HepG2 (cell line): ENCODE data around the gene CNTFR. TPM values are rescaled to one million over a fixed set of nuclear protein-coding genes. Genes with fewer than 3 reads are reported as not detected.

Experiments
- ATAD3A ChIP-seq: sonication (generic); formaldehyde crosslinking; IDR thresholded peaks from 2 replicates; pipeline ENCODE4 v1.4.0; 2020; ENCODE audit warnings: missing genetic modification reagents
- CCAR2 ChIP-seq: fragments of 200-400 bp; formaldehyde crosslinking; optimal IDR thresholded peaks from 2 replicates; pipeline ENCODE3; 2018; ENCODE audit warnings: low read depth, mild to moderate bottlenecking, low read length, moderate library complexity
- GABPB1 ChIP-seq: IDR thresholded peaks from 2 replicates; pipeline ENCODE4 v1.6.1; 2016; ENCODE audit warnings: mild to moderate bottlenecking, missing genetic modification reagents, moderate library complexity, missing compliant biosample characterization
- KLF15 ChIP-seq: sonication (generic); formaldehyde crosslinking; IDR thresholded peaks from 2 replicates; pipeline ENCODE4 v1.8.1; 2023; ENCODE audit warnings: borderline replicate concordance, mild to moderate bottlenecking, inconsistent platforms, missing genetic modification reagents, mixed read lengths
- RAD51 ChIP-seq: fragments of 450-650 bp; IDR thresholded peaks from 2 replicates; pipeline ENCODE4 v1.6.1; 2016; ENCODE audit warnings: borderline replicate concordance
- SOX13 ChIP-seq, 3 experiments: fragments of 450-650 bp in 1 of 3; sonication (generic) in 1 of 3; formaldehyde crosslinking in 1 of 3; IDR thresholded peaks in 2 of 3; conservative IDR thresholded peaks in 1 of 3; 2 replicates each; pipeline versions ENCODE4 v1.5.0 to v1.6.1; 2016 to 2020; ENCODE audit warnings: antibody characterized with exemption in 1 of 3, mild to moderate bottlenecking in 1 of 3, missing compliant biosample characterization in 1 of 3, missing genetic modification reagents in 1 of 3, moderate library complexity in 1 of 3
- ZNF20 ChIP-seq: sonication (generic); formaldehyde crosslinking; IDR thresholded peaks from 2 replicates; pipeline ENCODE4 v1.4.0; 2020; ENCODE audit warnings: mild to moderate bottlenecking, moderate library complexity, missing genetic modification reagents
- polyA plus RNA-seq, 8 experiments: library from polyadenylated mRNA; depleted of rRNA in 3 of 8; stranded (reverse) in 7 of 8; unstranded in 1 of 8; fragments of >200 nt; fragmentation: Illumina TruSeq in 4 of 8; extraction: Trizol in 4 of 8; gene quantifications; 2 replicates each; pipeline versions ENCODE4 v1.2.1 to v1.2.3, GENCODE V29; 2011 to 2016; ENCODE audit warnings: low read depth in 4 of 8, missing spikeins in 1 of 8, mixed read lengths in 1 of 8; ENCODE audit not compliant: insufficient read depth in 1 of 8
- total RNA-seq, 5 experiments: library from RNA; depleted of rRNA; stranded (reverse); fragments of >200 nt; fragmentation: Illumina TruSeq; extraction: Trizol; gene quantifications; 2 replicates each; pipeline ENCODE4 v1.2.3, GENCODE V29; 2016; ENCODE audit warnings: low read depth in 1 of 5
- TF ChIP-seq, protein P1 (sequence below): sonication (generic); formaldehyde crosslinking; IDR thresholded peaks from one replicate; pipeline ENCODE4 v1.5.1; 2020; ENCODE audit warnings: mild to moderate bottlenecking, missing genetic modification reagents; ENCODE audit errors: not compliant biosample characterization
- TF ChIP-seq, protein P2 (sequence below), 2 experiments: fragments of 450-650 bp in 1 of 2; sonication (generic) in 1 of 2; formaldehyde crosslinking; IDR thresholded peaks; 2 replicates each; pipeline versions ENCODE4 v1.5.0 to v1.8.0; 2020 to 2022; ENCODE audit warnings: mild to moderate bottlenecking in 1 of 2, missing genetic modification reagents in 1 of 2
- TF ChIP-seq, protein P3 (sequence below): sonication (generic); formaldehyde crosslinking; IDR thresholded peaks from 2 replicates; pipeline ENCODE4 v1.4.0; 2020; ENCODE audit warnings: missing genetic modification reagents, mild to moderate bottlenecking, borderline replicate concordance
- TF ChIP-seq, protein P4 (sequence below): sonication (generic); formaldehyde crosslinking; IDR thresholded peaks from 2 replicates; pipeline ENCODE4 v1.5.1; 2020; ENCODE audit warnings: missing genetic modification reagents, mild to moderate bottlenecking, borderline replicate concordance

CNTFR gene
- total and polyA plus RNA-seq, 2 of the 13 experiments (the other 11 are each of a cell fraction or from before 2014, with no cell fraction given): not detected

DNA sequence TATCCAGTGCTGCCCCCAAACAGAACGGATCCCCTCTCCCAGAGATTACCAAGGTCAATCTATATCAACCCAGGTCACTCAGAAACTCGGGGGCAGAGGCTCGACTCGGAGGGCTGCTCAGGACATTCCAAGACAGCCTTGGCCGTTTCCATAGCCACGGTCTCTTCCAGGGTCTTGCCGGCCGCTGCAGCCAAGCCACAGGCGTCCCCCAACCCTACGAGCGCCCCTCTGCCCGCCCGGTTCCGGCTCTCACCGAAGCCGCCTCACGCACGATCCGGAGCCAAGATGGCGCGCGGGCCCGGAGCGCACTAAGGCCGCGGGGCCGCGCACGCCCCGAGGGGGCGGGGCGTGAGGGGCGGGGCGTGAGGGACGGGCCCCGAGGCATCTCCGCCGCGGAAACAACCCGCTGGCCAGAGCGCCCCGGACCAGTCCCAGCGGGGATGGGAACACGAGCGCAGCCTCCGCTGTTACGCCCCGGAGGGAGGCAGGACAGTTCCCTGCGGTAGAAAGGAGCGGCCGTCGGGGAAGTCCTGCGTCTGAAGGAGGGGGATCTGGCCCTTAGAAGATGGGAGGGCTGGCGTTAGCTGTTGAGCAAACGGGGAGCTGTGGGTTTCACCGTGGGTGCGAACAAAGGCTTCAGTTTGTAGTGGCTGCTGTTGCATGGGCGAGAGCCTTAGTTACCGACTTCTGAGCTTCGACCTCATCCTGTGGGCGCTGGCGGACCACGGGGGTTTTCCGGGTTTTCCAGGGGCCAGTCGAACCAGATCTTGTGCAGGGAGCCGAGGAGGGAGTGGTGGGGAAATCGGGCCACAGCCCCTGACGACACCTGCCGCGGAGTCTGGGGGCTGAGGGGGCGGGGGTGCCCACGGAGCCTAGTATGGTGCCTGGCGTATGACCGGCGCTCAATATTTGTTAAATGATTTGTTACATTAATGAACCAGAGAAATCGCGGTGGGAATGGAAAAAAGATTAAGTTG, 22.6 kb upstream of the CNTFR start, which contains the start of gene RPP25L (continued):
- TF ChIP-seq SOX13 (IDR thresholded peaks at IDR 0.05) (no peak), SOX13 (CRISPR knock-in tag; conservative IDR thresholded peaks at IDR 0.05 in 1 of 2, IDR thresholded peaks at IDR 0.05 in 1 of 2) (0 out of 4 replicates have a peak, but pooled peaks of 1 of the 2 experiments have one; percentile 6), ATAD3A (CRISPR knock-in tag) (no peak), KLF15 (CRISPR knock-in tag) (no peak), CCAR2 (no peak), ZNF20 (CRISPR knock-in tag) (no peak), RAD51 (no peak), GABPB1 (peak; percentile 67; the same call in 1 of the 2 replicates)
- TF ChIP-seq, protein P1, sequence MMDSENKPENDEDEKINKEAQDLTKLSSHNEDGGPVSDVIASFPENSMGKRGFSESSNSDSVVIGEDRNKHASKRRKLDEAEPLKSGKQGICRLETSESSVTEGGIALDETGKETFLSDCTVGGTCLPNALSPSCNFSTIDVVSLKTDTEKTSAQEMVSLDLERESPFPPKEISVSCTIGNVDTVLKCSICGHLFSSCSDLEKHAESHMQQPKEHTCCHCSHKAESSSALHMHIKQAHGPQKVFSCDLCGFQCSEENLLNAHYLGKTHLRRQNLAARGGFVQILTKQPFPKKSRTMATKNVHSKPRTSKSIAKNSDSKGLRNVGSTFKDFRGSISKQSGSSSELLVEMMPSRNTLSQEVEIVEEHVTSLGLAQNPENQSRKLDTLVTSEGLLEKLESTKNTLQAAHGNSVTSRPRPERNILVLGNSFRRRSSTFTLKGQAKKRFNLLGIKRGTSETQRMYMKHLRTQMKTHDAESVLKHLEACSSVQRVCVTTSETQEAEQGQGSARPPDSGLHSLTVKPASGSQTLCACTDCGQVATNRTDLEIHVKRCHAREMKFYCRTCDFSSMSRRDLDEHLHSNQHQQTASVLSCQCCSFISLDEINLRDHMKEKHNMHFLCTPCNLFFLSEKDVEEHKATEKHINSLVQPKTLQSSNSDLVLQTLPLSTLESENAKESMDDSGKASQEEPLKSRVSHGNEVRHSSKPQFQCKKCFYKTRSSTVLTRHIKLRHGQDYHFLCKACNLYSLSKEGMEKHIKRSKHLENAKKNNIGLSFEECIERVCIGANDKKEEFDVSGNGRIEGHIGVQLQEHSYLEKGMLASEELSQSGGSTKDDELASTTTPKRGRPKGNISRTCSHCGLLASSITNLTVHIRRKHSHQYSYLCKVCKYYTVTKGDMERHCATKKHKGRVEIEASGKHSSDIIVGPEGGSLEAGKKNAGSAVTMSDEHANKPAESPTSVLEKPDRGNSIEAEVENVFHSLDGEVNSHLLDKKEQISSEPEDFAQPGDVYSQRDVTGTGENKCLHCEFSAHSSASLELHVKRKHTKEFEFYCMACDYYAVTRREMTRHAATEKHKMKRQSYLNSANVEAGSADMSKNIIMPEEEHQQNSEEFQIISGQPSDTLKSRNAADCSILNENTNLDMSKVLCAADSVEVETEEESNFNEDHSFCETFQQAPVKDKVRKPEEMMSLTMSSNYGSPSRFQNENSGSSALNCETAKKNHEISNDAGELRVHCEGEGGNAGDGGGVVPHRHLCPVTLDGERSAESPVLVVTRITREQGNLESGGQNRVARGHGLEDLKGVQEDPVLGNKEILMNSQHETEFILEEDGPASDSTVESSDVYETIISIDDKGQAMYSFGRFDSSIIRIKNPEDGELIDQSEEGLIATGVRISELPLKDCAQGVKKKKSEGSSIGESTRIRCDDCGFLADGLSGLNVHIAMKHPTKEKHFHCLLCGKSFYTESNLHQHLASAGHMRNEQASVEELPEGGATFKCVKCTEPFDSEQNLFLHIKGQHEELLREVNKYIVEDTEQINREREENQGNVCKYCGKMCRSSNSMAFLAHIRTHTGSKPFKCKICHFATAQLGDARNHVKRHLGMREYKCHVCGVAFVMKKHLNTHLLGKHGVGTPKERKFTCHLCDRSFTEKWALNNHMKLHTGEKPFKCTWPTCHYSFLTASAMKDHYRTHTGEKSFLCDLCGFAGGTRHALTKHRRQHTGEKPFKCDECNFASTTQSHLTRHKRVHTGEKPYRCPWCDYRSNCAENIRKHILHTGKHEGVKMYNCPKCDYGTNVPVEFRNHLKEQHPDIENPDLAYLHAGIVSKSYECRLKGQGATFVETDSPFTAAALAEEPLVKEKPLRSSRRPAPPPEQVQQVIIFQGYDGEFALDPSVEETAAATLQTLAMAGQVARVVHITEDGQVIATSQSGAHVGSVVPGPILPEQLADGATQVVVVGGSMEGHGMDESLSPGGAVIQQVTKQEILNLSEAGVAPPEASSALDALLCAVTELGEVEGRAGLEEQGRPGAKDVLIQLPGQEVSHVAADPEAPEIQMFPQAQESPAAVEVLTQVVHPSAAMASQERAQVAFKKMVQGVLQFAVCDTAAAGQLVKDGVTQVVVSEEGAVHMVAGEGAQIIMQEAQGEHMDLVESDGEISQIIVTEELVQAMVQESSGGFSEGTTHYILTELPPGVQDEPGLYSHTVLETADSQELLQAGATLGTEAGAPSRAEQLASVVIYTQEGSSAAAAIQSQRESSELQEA (CRISPR knock-in tag): no peak
- TF ChIP-seq, protein P2, sequence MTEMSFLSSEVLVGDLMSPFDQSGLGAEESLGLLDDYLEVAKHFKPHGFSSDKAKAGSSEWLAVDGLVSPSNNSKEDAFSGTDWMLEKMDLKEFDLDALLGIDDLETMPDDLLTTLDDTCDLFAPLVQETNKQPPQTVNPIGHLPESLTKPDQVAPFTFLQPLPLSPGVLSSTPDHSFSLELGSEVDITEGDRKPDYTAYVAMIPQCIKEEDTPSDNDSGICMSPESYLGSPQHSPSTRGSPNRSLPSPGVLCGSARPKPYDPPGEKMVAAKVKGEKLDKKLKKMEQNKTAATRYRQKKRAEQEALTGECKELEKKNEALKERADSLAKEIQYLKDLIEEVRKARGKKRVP (CRISPR knock-in tag; IDR thresholded peaks at IDR 0.05): no peak
- TF ChIP-seq, protein P3, sequence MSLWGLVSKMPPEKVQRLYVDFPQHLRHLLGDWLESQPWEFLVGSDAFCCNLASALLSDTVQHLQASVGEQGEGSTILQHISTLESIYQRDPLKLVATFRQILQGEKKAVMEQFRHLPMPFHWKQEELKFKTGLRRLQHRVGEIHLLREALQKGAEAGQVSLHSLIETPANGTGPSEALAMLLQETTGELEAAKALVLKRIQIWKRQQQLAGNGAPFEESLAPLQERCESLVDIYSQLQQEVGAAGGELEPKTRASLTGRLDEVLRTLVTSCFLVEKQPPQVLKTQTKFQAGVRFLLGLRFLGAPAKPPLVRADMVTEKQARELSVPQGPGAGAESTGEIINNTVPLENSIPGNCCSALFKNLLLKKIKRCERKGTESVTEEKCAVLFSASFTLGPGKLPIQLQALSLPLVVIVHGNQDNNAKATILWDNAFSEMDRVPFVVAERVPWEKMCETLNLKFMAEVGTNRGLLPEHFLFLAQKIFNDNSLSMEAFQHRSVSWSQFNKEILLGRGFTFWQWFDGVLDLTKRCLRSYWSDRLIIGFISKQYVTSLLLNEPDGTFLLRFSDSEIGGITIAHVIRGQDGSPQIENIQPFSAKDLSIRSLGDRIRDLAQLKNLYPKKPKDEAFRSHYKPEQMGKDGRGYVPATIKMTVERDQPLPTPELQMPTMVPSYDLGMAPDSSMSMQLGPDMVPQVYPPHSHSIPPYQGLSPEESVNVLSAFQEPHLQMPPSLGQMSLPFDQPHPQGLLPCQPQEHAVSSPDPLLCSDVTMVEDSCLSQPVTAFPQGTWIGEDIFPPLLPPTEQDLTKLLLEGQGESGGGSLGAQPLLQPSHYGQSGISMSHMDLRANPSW (CRISPR knock-in tag): no peak
- TF ChIP-seq, protein P4, sequence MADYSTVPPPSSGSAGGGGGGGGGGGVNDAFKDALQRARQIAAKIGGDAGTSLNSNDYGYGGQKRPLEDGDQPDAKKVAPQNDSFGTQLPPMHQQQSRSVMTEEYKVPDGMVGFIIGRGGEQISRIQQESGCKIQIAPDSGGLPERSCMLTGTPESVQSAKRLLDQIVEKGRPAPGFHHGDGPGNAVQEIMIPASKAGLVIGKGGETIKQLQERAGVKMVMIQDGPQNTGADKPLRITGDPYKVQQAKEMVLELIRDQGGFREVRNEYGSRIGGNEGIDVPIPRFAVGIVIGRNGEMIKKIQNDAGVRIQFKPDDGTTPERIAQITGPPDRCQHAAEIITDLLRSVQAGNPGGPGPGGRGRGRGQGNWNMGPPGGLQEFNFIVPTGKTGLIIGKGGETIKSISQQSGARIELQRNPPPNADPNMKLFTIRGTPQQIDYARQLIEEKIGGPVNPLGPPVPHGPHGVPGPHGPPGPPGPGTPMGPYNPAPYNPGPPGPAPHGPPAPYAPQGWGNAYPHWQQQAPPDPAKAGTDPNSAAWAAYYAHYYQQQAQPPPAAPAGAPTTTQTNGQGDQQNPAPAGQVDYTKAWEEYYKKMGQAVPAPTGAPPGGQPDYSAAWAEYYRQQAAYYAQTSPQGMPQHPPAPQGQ (CRISPR knock-in tag): no peak
